SK-N-SH (cell line): ENCODE measurements around the gene OSBPL5.

Source experiments
- CHD2 ChIP-seq: fragments of 150-350 bp; IDR thresholded peaks from 2 replicates; pipeline ENCODE4 v1.6.1; 2018; ENCODE audit warnings: low read length; ENCODE audit not compliant: partially characterized antibody
- ELF1 ChIP-seq: IDR thresholded peaks from 2 replicates; pipeline ENCODE4 v1.4.0; 2012
- GATA2 ChIP-seq: sonication (generic); formaldehyde crosslinking; IDR thresholded peaks from 2 replicates; pipeline ENCODE4 v1.5.0; 2020; ENCODE audit warnings: mild to moderate bottlenecking, missing genetic modification reagents
- POLR2AphosphoS5 ChIP-seq: IDR thresholded peaks from 2 replicates; pipeline ENCODE4 v1.6.1; 2012; ENCODE audit warnings: low read depth, low read length
- RXRA ChIP-seq: IDR thresholded peaks from 2 replicates; pipeline ENCODE4 v1.4.0; 2012; ENCODE audit warnings: low read depth, mild to moderate bottlenecking, borderline replicate concordance
- SIN3A ChIP-seq: IDR thresholded peaks from 2 replicates; pipeline ENCODE4 v1.6.1; 2012; ENCODE audit warnings: low read depth, mild to moderate bottlenecking, low read length, moderate library complexity, borderline replicate concordance
- TAF1 ChIP-seq: IDR thresholded peaks from 2 replicates; pipeline ENCODE4 v1.6.1; 2012; ENCODE audit warnings: low read depth, mild to moderate bottlenecking, low read length, moderate library complexity, borderline replicate concordance
- TCF12 ChIP-seq: IDR thresholded peaks from 2 replicates; pipeline ENCODE4 v1.4.0; 2012
- USF2 ChIP-seq: fragments of 150-350 bp; IDR thresholded peaks from 2 replicates; pipeline ENCODE4 v1.6.1; 2017; ENCODE audit warnings: antibody characterized with exemption, low read length, low read depth, borderline replicate concordance
- TF ChIP-seq, protein P1 (sequence below): fragments of 200-600 bp; sonication (generic); IDR thresholded peaks from 2 replicates; pipeline ENCODE4 v1.6.1; 2017; ENCODE audit warnings: antibody characterized with exemption, mild to moderate bottlenecking, moderate library complexity
- TF ChIP-seq, protein P2 (sequence below): IDR thresholded peaks from 2 replicates; pipeline ENCODE4 v1.4.0; 2012; ENCODE audit warnings: low read depth, borderline replicate concordance

GRCh38 chr11:3153291-3153861, 11.7 kb downstream of the OSBPL5 start:
- TF ChIP-seq, protein P1, sequence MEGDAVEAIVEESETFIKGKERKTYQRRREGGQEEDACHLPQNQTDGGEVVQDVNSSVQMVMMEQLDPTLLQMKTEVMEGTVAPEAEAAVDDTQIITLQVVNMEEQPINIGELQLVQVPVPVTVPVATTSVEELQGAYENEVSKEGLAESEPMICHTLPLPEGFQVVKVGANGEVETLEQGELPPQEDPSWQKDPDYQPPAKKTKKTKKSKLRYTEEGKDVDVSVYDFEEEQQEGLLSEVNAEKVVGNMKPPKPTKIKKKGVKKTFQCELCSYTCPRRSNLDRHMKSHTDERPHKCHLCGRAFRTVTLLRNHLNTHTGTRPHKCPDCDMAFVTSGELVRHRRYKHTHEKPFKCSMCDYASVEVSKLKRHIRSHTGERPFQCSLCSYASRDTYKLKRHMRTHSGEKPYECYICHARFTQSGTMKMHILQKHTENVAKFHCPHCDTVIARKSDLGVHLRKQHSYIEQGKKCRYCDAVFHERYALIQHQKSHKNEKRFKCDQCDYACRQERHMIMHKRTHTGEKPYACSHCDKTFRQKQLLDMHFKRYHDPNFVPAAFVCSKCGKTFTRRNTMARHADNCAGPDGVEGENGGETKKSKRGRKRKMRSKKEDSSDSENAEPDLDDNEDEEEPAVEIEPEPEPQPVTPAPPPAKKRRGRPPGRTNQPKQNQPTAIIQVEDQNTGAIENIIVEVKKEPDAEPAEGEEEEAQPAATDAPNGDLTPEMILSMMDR, result no peak
- TF ChIP-seq SIN3A, result no peak
- TF ChIP-seq USF2, result no peak
- no peak for TF ChIP-seq TCF12
- TF ChIP-seq CHD2, result no peak
- no peak for TF ChIP-seq GATA2 (CRISPR knock-in tag)
- TF ChIP-seq ELF1, result no peak
- TF ChIP-seq POLR2AphosphoS5, result no peak
- TF ChIP-seq, protein P2, sequence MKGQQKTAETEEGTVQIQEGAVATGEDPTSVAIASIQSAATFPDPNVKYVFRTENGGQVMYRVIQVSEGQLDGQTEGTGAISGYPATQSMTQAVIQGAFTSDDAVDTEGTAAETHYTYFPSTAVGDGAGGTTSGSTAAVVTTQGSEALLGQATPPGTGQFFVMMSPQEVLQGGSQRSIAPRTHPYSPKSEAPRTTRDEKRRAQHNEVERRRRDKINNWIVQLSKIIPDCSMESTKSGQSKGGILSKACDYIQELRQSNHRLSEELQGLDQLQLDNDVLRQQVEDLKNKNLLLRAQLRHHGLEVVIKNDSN, result no peak
- TF ChIP-seq TAF1, result no peak
- no peak for TF ChIP-seq RXRA
